ENCODE data around the gene SYNPO2.

GRCh38 chr4:118995693-118996391 is 107.2 kb downstream of the SYNPO2 start:
- TF ChIP-seq SIN3A (IDR thresholded peaks at IDR 0.05; ENCODE audit: borderline replicate concordance, insufficient read depth, low read length) (no peak), POLR2AphosphoS5 (IDR thresholded peaks at IDR 0.05; ENCODE audit: low read depth, low read length) (no peak), FOXP2 (optimal IDR thresholded peaks at IDR 0.05; ENCODE audit: borderline replicate concordance, extremely low read depth, extremely low read length, insufficient read depth) (no peak), TAF1 (IDR thresholded peaks at IDR 0.05; ENCODE audit: borderline replicate concordance, insufficient read depth, low read length) (no peak)
- TF ChIP-seq, protein P1, sequence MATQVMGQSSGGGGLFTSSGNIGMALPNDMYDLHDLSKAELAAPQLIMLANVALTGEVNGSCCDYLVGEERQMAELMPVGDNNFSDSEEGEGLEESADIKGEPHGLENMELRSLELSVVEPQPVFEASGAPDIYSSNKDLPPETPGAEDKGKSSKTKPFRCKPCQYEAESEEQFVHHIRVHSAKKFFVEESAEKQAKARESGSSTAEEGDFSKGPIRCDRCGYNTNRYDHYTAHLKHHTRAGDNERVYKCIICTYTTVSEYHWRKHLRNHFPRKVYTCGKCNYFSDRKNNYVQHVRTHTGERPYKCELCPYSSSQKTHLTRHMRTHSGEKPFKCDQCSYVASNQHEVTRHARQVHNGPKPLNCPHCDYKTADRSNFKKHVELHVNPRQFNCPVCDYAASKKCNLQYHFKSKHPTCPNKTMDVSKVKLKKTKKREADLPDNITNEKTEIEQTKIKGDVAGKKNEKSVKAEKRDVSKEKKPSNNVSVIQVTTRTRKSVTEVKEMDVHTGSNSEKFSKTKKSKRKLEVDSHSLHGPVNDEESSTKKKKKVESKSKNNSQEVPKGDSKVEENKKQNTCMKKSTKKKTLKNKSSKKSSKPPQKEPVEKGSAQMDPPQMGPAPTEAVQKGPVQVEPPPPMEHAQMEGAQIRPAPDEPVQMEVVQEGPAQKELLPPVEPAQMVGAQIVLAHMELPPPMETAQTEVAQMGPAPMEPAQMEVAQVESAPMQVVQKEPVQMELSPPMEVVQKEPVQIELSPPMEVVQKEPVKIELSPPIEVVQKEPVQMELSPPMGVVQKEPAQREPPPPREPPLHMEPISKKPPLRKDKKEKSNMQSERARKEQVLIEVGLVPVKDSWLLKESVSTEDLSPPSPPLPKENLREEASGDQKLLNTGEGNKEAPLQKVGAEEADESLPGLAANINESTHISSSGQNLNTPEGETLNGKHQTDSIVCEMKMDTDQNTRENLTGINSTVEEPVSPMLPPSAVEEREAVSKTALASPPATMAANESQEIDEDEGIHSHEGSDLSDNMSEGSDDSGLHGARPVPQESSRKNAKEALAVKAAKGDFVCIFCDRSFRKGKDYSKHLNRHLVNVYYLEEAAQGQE (IDR thresholded peaks at IDR 0.05; ENCODE audit: insufficient read depth in 1 of 2, low read depth in 2 of 2, low read length in 2 of 2), result no peak
